GM19099 (cell line): ENCODE results near the gene PIGC.

Source experiments
- POLR2A ChIP-seq: IDR thresholded peaks from 3 replicates; pipeline ENCODE4 v1.6.1; 2011; ENCODE audit warnings: low read depth; ENCODE audit not compliant: insufficient read length; ENCODE audit errors: extremely low read depth

Gene PIGC

DNA sequence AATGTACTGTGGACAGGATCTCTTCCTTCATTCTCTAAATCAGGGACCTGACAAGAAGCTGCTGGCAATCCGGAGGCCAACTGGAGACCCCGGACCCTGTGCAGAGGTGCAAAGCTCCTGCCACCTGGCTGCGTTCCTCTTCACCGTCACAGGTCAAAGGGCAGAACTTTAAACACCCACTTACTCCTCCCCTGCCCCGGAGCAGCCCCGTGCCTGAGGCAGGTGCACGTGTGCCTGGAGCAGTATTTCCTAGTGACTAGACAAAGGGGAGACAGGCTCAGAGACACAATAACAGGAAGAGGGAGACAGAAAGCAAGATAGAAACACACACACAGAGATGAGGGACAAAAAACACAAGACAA, 6.6 kb upstream of the PIGC start:
- TF ChIP-seq POLR2A: no peak

- TF ChIP-seq POLR2A: no peak
Measured at GRCh38 chr1:172449585-172450523, 6.0 kb upstream of the PIGC start.

- no peak for TF ChIP-seq POLR2A
Measured at GRCh38 chr1:172448995-172449584, 5.2 kb upstream of the PIGC start.

GRCh38 chr1:172447641-172448040, 3.8 kb upstream of the PIGC start:
- TF ChIP-seq POLR2A: no peak

GRCh38 chr1:172446547-172446946, 2.7 kb upstream of the PIGC start:
- TF ChIP-seq POLR2A: no peak

- TF ChIP-seq POLR2A: no peak
Measured at GRCh38 chr1:172442843-172443565, 865 bp downstream of the PIGC start.

DNA sequence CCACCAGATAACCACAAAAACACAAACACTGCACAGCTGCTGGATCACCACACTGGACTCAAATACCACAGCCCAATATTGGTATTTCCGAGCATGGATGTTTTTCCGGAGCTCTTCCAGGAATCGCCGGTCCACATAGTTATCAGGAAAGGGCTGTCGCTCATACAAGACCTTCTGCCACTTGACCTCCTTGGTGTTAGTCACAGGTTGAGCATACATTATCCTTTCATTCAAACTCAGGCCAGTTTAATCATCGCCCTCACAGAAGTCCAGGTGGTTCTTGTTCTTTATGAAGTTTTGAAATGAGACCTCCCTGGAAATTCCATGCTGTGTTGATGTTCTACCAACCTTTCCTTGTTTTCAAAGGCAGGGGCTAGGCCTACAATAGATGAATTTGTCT, 1.5 kb downstream of the PIGC start:
- no peak for TF ChIP-seq POLR2A

GRCh38 chr1:172431721-172432192, 12.1 kb downstream of the PIGC start:
- TF ChIP-seq POLR2A: no peak

- TF ChIP-seq POLR2A: no peak
Measured at GRCh38 chr1:172431204-172431603, 12.7 kb downstream of the PIGC start.

DNA sequence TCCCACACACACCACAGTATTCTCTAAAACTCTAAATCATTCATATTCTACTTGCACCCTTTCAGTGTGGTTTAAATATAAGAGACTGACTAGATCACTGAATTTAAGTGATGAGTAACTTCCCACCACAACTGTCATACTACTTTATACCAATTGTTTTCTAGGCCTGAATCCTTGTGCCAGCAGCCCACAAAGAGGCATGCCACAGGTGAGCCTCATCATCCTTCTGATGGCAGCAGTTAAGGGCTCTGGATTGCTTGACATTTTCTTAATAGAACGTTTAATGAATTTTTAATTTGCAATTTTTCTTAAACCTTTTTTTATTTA, 13.8 kb downstream of the PIGC start:
- TF ChIP-seq POLR2A: no peak

DNA sequence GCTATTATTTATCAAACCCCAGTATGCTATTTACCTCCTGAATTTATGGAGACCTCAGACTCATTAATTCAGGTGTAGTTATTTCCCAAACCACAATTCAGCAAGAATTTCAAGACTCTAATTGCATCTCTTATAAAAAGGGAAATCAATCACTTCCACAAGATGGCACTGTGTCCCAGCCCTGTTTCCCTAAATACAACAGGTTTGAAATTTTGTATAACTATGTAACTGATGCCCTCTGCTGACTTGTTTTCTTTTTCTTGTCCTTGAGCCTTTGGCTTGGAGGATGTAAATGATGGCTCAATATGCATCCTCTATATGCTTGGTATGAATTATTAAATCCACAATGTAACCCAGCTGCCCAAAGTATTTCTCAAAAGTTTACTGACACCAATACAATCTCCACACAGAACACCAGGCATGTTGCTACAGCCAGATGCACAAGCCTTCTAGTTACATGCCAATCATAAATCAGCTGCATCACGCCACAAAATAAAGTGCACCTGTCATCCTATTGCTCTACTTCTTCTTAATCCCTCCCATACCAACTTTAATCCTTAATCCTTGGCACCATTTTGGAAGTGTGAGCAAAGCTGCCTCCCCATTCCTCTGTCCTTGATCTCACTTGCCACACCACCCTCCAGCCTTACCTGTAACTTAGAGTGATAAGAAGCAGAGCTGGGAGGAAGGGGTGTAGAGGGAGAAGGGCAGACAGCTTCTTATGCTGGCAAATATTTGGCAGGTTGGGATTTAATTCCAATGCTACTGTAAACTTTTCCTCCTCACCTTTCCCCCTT, 14.3 kb downstream of the PIGC start:
- no peak for TF ChIP-seq POLR2A

DNA sequence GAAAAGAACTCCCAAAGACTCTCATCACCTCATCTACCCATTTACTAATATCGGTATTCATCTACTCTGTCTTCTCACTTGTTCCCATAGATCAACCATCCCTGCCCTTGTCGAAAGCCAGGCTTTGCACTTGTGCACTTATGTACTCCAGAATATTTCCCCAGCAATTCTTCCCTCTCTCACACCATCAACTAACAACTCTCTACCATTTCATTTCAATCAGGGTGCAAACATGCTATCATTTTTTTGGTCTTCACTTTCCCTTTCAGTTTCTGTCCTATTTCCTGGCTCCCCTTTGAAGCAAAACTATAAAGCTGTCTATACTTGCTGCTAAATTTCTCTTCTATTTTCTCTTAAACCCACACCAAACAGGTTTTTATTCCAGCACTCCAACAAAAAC, 16.7 kb downstream of the PIGC start:
- TF ChIP-seq POLR2A: no peak

- no peak for TF ChIP-seq POLR2A
Measured at GRCh38 chr1:172425339-172425738, 18.5 kb downstream of the PIGC start.

DNA sequence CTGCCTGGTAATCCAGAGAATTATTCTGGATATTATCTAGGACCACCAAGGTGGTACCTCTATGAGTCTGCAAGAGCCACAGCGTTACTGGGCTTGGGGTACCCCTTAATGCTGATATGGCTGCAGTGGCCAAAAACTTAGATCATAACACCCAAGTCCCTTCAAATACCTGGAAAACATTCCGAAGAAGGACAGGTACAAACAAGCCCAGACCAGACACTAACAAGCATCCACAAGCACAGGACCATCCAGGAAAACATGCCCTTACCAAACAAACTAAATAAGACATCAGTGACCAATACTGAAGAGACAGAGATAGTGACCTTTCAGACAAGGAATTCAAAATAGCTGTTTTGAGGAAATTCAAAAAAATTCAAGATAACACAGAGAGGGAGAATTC, 20.5 kb downstream of the PIGC start:
- TF ChIP-seq POLR2A: no peak
